ENCODE results near the gene TRIM17.

Gene TRIM17

GRCh38 chr1:228463009-228463558 is 46.4 kb upstream of the TRIM17 start:
- no peak for DNase-seq
- TF ChIP-seq CTCF (IDR thresholded peaks at IDR 0.05; ENCODE audit: low read depth, low read length, missing control alignments): no peak
- Histone ChIP-seq H3K27me3 (replicated peaks) (peaks cover 23% of the 10 kb centered on the region), H3K27ac (no peak overlapping the region), H3K36me3 (replicated peaks) (no peaks in the 10 kb centered on the region), H3K4me3 (ENCODE audit: low read depth, low read length) (no peak overlapping the region)
- in situ Hi-C loops (cut with HindIII; ENCODE audit: low pct_ligation_motif_present, low sequenced_read_pairs): no loop called here

- TF ChIP-seq CTCF (IDR thresholded peaks at IDR 0.05; ENCODE audit: low read depth, low read length, missing control alignments): no peak
- in situ Hi-C loops (cut with HindIII; ENCODE audit: low pct_ligation_motif_present, low sequenced_read_pairs): no loop called here
- H3K4me3 ChIP-seq (ENCODE audit: low read depth, low read length): no peak overlapping the region
- H3K27me3 ChIP-seq (replicated peaks): peaks cover 18% of the 10 kb centered on the region
- no peaks in the 10 kb centered on the region for H3K36me3 ChIP-seq (replicated peaks)
- no peak overlapping the region for H3K27ac ChIP-seq
- DNase-seq: no peak
These were observed 45.9 kb upstream of the TRIM17 start for GRCh38 chr1:228462560-228462959.

- Histone ChIP-seq H3K4me3 (ENCODE audit: low read depth, low read length) (no peak overlapping the region), H3K27me3 (replicated peaks) (peaks cover 7% of the 10 kb centered on the region), H3K36me3 (replicated peaks) (no peaks in the 10 kb centered on the region), H3K27ac (no peak overlapping the region)
- TF ChIP-seq CTCF (IDR thresholded peaks at IDR 0.05; ENCODE audit: low read depth, low read length, missing control alignments): no peak
- DNase-seq: no peak
- in situ Hi-C loops (cut with HindIII; ENCODE audit: low pct_ligation_motif_present, low sequenced_read_pairs): no loop called here
These were observed 44.2 kb upstream of the TRIM17 start for GRCh38 chr1:228460821-228461220.

- no peaks in the 10 kb centered on the region for H3K36me3 ChIP-seq (replicated peaks)
- peaks cover 4% of the 10 kb centered on the region for H3K27me3 ChIP-seq (replicated peaks)
- TF ChIP-seq CTCF (IDR thresholded peaks at IDR 0.05; ENCODE audit: low read depth, low read length, missing control alignments): peak; percentile 87
- H3K4me3 ChIP-seq (ENCODE audit: low read depth, low read length): peak overlapping the region; percentile 58
- peak; percentile 79 for DNase-seq
- peak overlapping the region; percentile 8 for H3K27ac ChIP-seq
- in situ Hi-C loops (cut with HindIII; ENCODE audit: low pct_ligation_motif_present, low sequenced_read_pairs): no loop called here
These were observed 42.7 kb upstream of the TRIM17 start for GRCh38 chr1:228459091-228459993.

- TF ChIP-seq CTCF (IDR thresholded peaks at IDR 0.05; ENCODE audit: low read depth, low read length, missing control alignments): peak; percentile 39
- in situ Hi-C loops (cut with HindIII; ENCODE audit: low pct_ligation_motif_present, low sequenced_read_pairs): no loop called here
- DNase-seq: peak; percentile 98
- no peaks in the 10 kb centered on the region for H3K36me3 ChIP-seq (replicated peaks)
- peak overlapping the region; percentile 72 for H3K27ac ChIP-seq
- peaks cover 4% of the 10 kb centered on the region for H3K27me3 ChIP-seq (replicated peaks)
- H3K4me3 ChIP-seq (ENCODE audit: low read depth, low read length): peak overlapping the region; percentile 58
These were observed 40.9 kb upstream of the TRIM17 start for GRCh38 chr1:228457396-228458176.
